OCI-LY1 (cell line): ENCODE measurements around the gene PHKA2.

Experiments
- CTCF ChIP-seq: fragments of 200-600 bp; sonication (generic), shearing (Covaris generic); IDR thresholded peaks from 2 replicates; pipeline ENCODE4 v1.5.1; 2017; ENCODE audit warnings: mild to moderate bottlenecking, antibody characterized with exemption, low read length, moderate library complexity, mixed read lengths
- EZH2 ChIP-seq: fragments of 200-600 bp; sonication (generic), shearing (Covaris generic); IDR thresholded peaks from 2 replicates; pipeline ENCODE4 v1.8.0; 2017; ENCODE audit warnings: borderline replicate concordance, mixed run types, mild to moderate bottlenecking, antibody characterized with exemption, low read length, moderate library complexity, mixed read lengths

- TF ChIP-seq EZH2 (no peak), CTCF (peak; percentile 52)
Measured at GRCh38 chrX:18886344-18887161, 97.4 kb downstream of the PHKA2 start.
